ENCODE data around the gene AKNA.
A peak's percentile ranks its signal among the peaks of the same experiment; 100 is the strongest.

DNA sequence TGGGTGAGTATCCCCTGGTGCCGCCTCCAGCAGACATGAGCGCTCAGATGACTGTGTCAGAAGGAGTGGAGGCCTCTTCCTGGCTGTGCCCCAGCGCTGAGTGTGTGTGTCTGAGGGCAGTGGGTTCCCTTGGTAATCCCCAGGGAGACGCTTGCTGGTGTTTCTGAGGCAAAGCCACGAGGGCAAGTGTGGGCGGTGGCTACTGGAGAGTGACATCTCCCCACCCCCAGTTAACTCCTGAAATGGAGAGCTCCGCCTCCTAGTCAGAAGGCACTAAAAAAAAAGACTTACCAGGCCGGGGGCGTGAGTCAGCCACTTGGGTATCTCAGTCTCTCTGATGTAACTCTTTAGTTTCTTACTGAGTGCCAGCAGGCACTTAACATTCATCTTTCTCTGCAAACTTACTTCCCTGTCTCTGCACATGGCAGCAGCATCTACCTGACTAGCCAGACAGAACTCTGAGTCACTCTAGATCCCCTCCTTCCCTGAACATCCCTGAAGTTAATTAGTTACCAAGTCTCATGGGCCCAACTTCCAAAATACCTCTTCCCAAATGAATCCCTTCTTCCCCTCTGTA, 38.8 kb downstream of the AKNA start:
- TF ChIP-seq E2F6 (IDR thresholded peaks at IDR 0.05; ENCODE audit: borderline replicate concordance, low read depth) (no peak), ELK1 (IDR thresholded peaks at IDR 0.05; ENCODE audit: low read depth, low read length) (no peak), MYC (IDR thresholded peaks at IDR 0.05; ENCODE audit: borderline replicate concordance, low read length) (peak; percentile 45), BHLHE40 (IDR thresholded peaks at IDR 0.05; ENCODE audit: low read depth, low read length) (no peak), ZFP36 (IDR thresholded peaks at IDR 0.05; ENCODE audit: borderline replicate concordance, partially characterized antibody) (no peak), KDM1A (IDR thresholded peaks at IDR 0.05; ENCODE audit: low read depth) (no peak), HDAC2 (IDR thresholded peaks at IDR 0.05) (no peak), EHF (CRISPR knock-in tag; IDR thresholded peaks at IDR 0.05) (no peak), POLR2A (IDR thresholded peaks at IDR 0.05; ENCODE audit: low read length) (no peak), TFCP2L1 (CRISPR knock-in tag; IDR thresholded peaks at IDR 0.05) (no peak)
- TF ChIP-seq, protein P1, sequence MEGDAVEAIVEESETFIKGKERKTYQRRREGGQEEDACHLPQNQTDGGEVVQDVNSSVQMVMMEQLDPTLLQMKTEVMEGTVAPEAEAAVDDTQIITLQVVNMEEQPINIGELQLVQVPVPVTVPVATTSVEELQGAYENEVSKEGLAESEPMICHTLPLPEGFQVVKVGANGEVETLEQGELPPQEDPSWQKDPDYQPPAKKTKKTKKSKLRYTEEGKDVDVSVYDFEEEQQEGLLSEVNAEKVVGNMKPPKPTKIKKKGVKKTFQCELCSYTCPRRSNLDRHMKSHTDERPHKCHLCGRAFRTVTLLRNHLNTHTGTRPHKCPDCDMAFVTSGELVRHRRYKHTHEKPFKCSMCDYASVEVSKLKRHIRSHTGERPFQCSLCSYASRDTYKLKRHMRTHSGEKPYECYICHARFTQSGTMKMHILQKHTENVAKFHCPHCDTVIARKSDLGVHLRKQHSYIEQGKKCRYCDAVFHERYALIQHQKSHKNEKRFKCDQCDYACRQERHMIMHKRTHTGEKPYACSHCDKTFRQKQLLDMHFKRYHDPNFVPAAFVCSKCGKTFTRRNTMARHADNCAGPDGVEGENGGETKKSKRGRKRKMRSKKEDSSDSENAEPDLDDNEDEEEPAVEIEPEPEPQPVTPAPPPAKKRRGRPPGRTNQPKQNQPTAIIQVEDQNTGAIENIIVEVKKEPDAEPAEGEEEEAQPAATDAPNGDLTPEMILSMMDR (IDR thresholded peaks at IDR 0.05) = no peak
- TF ChIP-seq, protein P2, sequence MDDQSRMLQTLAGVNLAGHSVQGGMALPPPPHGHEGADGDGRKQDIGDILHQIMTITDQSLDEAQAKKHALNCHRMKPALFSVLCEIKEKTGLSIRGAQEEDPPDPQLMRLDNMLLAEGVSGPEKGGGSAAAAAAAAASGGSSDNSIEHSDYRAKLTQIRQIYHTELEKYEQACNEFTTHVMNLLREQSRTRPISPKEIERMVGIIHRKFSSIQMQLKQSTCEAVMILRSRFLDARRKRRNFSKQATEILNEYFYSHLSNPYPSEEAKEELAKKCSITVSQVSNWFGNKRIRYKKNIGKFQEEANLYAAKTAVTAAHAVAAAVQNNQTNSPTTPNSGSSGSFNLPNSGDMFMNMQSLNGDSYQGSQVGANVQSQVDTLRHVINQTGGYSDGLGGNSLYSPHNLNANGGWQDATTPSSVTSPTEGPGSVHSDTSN (IDR thresholded peaks at IDR 0.05) = peak; percentile 66
